Neural cell (in vitro differentiated cells): ENCODE results near the gene GVQW3.
"Not testable (repeated sequence)": the region's sequence is repeated elsewhere in the genome, so short reads cannot be mapped to it uniquely, and the experiment has no call there.

Source experiments
- CTCF ChIP-seq: fragments of 450-650 bp; IDR thresholded peaks from 2 replicates; pipeline ENCODE4 v1.5.1; 2014; ENCODE audit warnings: antibody characterized with exemption, mild to moderate bottlenecking, moderate library complexity; ENCODE audit not compliant: poor library complexity, severe bottlenecking
- EP300 ChIP-seq: fragments of 450-650 bp; conservative IDR thresholded peaks from 2 replicates; pipeline ENCODE4 v1.6.1; 2014; ENCODE audit warnings: antibody characterized with exemption, mild to moderate bottlenecking, moderate library complexity; ENCODE audit not compliant: poor library complexity, severe bottlenecking
- MXI1 ChIP-seq: fragments of 450-650 bp; conservative IDR thresholded peaks from 2 replicates; pipeline ENCODE4 v1.6.1; 2014; ENCODE audit warnings: antibody characterized with exemption, mild to moderate bottlenecking; ENCODE audit not compliant: poor library complexity, severe bottlenecking
- RAD21 ChIP-seq: fragments of 450-650 bp; conservative IDR thresholded peaks from 2 replicates; pipeline ENCODE4 v1.6.1; 2014; ENCODE audit warnings: antibody characterized with exemption, mild to moderate bottlenecking, moderate library complexity
- TAF1 ChIP-seq: IDR thresholded peaks from 2 replicates; pipeline ENCODE4 v1.6.1; 2012; ENCODE audit warnings: low read depth

GRCh38 chr11:76401484-76401883, 20.4 kb downstream of the GVQW3 start:
- not testable (repeated sequence) for TF ChIP-seq RAD21, CTCF, EP300, TAF1, MXI1
